Middle frontal gyrus (tissue), 1 donor: Measurements from ENCODE around the gene CARD8.
"Not testable (repeated sequence)": the region's sequence is repeated elsewhere in the genome, so short reads cannot be mapped to it uniquely, and the experiment has no call there.

Experiments
- DNase-seq: peaks from one replicate; pipeline ENCODE4 v3.0.0-alpha.2; 2015; ENCODE audit warnings: low spot score; ENCODE audit errors: extremely low spot score

Gene CARD8, protein sequence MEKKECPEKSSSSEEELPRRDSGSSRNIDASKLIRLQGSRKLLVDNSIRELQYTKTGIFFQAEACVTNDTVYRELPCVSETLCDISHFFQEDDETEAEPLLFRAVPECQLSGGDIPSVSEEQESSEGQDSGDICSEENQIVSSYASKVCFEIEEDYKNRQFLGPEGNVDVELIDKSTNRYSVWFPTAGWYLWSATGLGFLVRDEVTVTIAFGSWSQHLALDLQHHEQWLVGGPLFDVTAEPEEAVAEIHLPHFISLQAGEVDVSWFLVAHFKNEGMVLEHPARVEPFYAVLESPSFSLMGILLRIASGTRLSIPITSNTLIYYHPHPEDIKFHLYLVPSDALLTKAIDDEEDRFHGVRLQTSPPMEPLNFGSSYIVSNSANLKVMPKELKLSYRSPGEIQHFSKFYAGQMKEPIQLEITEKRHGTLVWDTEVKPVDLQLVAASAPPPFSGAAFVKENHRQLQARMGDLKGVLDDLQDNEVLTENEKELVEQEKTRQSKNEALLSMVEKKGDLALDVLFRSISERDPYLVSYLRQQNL

DNA sequence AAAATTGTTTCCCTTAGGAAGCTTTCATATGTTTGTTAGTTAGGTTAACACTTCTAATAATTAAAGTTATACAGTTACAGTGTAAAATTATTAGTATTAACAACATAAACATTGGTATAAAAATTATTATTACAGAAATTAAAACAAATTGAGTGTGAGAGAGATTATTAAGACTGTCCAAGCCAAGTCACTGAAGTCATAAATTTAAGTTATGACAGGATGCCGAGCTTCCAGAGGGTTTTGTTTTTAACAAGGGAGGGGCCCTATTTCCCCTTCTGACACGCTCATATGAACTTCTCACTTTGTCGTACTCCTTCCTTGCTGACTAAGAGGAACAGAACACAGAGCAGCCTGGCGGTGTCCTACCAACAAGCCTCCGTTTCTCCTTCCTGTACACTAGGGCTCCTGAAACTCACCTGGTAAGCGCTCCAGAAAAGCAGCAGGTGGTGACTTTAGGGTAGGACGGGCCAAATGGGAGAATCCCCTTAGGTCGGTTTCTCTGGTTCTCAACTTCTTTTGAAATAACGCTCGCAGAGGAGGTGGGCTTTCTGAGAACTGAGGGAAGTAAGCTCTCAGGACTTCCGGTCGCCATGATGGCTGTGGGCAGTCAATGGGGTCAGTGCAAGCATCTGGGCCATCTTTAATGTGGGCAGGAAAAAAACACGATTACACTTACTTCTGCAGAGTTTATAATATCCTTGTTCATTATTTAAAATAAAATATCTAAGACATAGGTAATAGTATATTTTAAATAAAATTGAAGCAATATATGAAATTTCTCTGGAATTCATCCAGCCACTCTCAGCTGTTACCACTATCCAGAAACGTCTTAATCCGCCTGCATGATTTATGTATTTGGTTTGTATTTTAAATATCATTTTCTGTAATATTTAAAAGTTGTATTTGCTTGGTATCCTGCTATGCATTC lies at the start of gene CARD8:
TSS of gene CARD8 (minus strand) at position 537 of the 928 bp plus-strand sequence. CDS start 14,892 bp downstream, outside the sequence.
- peak; percentile 62 for DNase-seq

GRCh38 chr19:48303866-48304265 lies 48.2 kb upstream of the CARD8 start:
- no peak for DNase-seq

- no peak for DNase-seq
Observed at GRCh38 chr19:48303367-48303766, 47.7 kb upstream of the CARD8 start.

DNA sequence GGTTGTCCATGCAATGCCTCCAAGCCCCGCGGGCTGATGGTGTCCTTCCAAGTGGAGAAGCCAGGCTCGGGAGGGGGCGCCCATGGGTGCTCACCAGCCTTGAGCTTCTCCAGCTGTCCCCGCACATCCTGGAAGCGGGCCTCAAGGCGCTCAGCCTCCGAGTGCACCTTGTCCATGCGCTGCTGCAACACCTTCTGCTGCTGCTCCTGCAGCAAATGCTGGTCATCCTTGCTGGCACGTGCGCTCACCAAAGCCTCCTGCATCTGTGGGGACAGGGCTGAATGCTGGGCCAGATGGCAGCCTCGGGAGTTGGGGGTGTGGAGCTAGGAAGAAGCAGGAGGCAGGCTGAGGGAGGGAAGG lies 46.9 kb upstream of the CARD8 start:
- DNase-seq: no peak

DNA sequence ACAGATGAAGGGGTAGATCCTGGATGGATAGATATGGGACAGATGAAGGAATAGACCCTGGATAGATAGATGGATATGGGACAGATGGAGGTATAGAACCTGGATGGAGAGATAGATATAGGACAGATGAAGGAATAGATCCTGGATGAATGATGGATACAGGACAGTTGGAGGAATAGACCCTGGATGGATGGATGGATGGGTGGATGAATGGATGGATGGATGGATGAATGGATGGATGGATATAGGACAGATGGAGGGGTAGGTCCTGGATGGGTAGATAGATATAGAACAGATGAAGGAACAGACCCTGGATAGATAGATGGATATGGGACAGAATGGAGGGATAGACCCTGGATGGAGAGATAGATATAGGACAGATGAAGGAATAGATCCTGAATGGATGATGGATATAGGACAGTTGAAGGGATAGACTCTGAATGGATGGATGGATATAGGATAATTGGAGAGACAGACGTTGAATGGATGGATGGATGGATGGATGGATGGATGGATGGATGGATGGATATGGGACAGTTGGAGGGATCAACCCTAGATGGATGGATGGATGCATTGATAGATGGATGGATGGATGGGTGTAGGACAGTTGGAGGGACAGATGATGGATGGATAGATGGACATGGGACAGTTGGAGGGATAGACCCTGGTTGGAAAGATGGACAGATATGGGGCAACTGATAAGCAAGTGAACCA lies 46.3 kb upstream of the CARD8 start:
- no peak for DNase-seq

GRCh38 chr19:48297975-48298374 lies 42.3 kb upstream of the CARD8 start:
- no peak for DNase-seq

- no peak for DNase-seq
Observed at GRCh38 chr19:48296963-48297734, 41.4 kb upstream of the CARD8 start.

- no peak for DNase-seq
Observed at GRCh38 chr19:48295458-48295857, 39.7 kb upstream of the CARD8 start.

- no peak for DNase-seq
Observed at GRCh38 chr19:48292798-48293197, 37.1 kb upstream of the CARD8 start.

DNA sequence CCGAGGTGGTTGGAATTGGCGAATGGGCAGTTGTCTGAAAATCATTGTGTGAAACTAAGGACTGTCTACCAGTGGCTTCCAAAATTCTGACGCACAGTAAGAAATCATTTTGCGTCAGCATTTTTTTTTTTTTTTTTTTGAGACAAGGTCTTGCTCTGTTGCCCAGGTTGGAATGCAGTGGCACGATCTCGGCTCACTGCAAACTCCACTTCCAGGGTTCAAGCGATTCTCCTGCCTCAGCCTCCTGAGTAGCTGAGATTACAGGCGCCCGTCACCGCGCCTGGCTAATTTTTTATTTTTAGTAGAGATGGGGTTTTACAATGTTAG lies 35.7 kb upstream of the CARD8 start:
- DNase-seq: not testable (repeated sequence)

GRCh38 chr19:48290771-48291488 lies 35.2 kb upstream of the CARD8 start:
- DNase-seq: peak; percentile 39

DNA sequence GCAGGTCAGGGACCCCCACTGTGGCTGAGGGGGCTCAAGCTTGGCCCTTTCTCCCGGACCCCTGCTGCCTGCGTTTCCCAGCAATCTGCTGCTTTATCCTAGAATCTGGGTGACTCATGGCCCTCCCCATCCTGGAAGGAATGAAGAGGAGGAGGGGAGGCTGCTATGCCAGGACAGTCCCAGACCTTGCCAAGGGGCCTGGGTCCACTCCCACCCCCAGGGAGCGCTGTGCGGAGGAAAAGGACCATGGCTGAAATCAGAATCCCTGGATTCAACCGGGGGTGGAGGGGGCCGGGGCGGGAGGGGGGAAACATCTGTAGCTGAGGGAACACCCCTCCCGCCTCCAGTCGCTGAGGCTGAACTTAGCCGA lies 34.7 kb upstream of the CARD8 start:
- no peak for DNase-seq

GRCh38 chr19:48287748-48288147 lies 32.0 kb upstream of the CARD8 start:
- DNase-seq: no peak

DNA sequence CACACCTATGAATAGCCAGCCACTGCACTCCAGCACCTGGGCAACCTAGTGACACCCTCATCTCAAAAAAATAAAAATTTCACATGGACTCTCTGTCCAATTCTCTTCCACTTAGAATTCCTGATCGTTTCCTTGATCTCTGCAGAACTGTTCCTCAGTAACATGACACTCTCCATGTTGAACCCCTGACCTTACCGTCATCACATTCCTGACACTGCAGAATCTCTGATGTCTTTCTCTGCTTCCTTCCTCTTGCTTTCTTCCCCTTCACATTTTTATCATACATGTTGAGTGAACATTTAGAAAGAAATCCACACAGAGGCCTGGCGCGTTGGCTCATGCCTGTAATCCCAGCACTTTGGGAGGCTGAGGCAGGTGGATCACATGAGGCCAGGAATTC lies 29.2 kb upstream of the CARD8 start:
- no peak for DNase-seq

DNA sequence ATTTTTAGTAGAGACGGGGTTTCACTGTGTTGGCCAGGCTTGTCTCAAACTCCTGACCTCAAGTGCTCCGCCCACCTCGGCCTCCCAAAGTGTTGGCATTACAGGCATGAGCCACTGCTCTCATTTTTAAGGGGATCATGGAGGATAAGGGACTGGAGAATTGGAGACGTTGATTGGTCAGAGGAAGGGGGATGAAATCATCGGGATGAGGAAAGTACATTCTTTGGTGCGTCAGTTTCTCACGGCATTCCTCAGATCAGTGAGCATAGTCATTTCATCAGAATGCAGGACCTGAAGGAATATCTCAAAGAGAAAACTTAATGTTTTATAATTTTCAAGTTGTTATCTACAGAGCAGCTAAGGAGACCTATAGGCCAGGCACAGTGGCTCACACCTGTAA lies 28.2 kb upstream of the CARD8 start:
- no peak for DNase-seq

- no peak for DNase-seq
Observed at GRCh38 chr19:48279747-48280146, 24.0 kb upstream of the CARD8 start.

DNA sequence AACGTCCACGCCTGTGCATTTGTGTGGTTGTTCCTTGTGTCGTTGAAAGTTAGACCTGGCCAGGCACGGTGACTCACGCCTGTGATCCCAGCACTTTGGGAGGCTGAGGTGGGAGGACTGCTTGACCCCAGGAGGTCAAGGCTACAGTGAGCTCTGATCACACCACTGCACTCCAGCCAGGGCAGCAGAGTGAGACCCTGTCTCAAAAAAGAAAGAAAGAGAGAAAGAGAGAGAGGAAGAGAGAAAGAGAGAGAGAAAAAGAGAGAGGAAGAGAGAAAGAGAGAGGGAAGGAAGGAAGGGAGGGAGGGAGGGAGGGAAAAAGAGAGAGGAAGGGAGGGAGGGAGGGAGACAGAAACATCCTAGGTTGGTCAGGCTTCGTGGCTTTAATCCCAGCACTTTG lies 19.2 kb upstream of the CARD8 start:
- no peak for DNase-seq

DNA sequence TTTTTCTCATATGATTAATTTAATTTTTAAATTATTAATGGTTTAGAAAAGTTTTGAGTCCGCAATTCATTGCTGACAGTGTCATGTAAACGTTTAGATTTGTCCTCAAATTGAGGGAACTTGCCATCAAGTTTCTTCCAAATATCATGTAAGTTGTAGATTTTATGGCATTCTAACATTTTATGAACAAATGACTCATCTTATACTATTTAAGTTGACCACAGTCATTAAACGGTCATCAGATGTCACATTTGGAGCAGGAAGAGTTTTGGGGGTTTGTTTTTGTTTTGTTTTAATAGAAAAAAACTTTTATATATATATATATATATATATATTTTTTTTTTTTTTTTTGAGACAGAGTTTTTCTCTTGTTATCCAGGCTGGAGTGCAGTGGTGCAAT lies 18.5 kb upstream of the CARD8 start:
- DNase-seq: no peak

- no peak for DNase-seq
Observed at GRCh38 chr19:48271531-48272151, 15.9 kb upstream of the CARD8 start.

DNA sequence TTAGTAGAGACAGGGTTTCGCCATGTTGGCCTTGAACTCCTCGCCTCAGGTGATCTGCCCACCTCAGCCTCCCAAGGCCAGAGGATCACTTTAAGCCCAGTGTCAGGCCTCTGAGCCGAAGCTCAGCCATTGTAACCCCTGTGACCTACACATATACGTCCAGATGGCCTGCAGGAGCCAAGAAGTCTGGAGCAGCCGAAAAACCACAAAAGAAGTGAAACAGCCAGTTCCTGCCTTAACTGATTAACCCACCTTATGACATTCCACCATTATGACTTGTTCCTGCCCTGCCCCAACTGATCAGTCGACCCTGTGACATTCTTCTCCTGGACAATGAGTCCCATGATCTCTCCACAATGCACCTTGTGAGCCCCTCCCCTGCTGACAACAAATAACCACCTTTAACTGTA lies 13.9 kb upstream of the CARD8 start:
- DNase-seq: not testable (repeated sequence)
